Measurements from ENCODE around the gene YARS1.

Gene YARS1

DNA sequence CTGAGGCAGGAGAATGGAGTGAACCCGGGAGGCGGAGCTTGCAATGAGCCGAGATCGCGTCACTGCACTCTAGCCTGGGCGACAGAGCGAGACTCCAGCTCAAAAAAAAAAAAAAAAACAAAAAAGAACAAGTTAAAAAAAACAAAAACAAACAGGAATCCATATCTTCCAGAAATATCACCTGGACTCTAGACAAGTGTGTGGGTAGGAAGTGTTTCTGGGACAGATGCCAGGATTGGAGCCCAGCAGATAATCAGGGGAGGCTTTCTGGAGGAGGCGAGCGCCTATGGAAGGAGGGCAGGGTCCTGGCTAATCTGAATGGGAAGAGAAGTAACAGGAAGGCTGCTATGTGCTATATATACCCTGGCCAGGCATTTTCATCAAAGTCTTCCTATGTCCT lies 71.0 kb downstream of the YARS1 start:
- no peak for DNase-seq (ENCODE audit: low read depth in 3 of 3)

DNA sequence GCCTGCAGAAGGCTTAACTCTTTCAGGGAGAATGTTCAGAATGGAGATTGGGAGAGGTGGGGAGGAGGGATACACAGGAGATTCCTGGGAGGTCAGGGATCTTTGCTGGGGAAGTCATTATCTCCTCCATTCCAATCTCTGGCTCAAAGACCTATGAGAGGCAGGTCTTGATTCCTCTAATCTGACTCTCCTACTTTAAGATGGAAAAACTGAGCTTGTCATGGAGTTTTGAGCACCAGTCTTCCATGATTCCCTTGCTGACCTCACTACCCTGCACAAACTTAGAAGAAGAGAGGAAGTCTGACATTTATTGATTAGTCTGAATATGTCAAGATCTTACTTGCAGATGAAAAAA lies 73.1 kb downstream of the YARS1 start:
- DNase-seq (ENCODE audit: low read depth in 3 of 3): no peak

DNA sequence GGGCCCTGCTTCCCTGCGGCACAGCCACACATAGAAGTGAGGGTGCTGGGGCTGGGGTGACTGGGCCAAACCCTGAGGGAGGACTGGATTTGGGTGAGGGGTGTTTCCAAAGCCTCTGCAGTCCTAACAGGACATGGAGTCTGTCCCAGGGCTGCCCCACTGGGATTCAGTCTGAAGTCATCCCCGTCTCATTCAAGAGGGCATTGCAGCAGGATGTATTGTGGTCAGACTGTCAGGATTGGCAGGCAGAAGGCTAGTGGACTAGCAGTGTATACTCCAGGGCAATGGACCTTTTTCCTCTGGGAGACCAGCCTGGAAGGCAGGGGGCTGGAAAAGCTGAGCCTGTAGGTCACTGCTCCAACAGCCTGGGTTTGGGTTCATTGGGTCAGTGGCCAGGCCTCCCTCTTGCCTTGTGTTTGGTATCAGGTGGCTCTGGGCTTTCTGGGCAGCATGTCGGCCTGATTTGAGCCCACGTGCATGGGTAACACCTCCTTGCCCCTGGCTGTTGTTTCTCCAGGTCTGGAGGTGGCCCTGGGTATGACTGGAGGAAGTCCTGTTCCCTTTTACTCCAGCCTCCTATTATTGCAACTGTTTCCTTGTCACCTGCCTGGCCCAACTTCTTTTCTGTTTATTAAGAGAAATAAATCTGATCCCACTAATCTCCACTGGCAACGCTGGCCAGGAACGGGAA lies 73.6 kb downstream of the YARS1 start:
- DNase-seq (ENCODE audit: low read depth in 3 of 3): no peak

DNA sequence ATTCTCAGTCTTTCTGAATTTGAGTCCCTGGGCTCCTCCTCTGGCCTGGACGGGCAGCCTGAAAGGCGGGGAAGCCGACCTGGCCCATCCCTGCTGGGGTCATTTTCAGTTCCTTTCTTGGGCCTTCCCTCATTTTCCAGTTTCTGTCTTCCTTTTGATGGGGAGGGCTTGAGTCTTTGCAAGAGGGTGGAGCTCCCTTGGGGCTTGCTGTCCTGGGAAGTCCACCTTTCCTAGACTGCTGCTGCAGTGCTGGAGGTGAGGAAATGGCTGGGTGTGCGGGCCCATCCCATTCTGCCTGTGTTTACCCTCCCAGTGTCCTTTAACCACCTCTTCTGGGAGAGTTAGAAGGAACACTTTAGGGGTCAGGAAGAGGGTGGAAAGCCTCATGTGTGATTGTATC lies 74.2 kb downstream of the YARS1 start:
- no peak for DNase-seq (ENCODE audit: low read depth in 3 of 3)

DNA sequence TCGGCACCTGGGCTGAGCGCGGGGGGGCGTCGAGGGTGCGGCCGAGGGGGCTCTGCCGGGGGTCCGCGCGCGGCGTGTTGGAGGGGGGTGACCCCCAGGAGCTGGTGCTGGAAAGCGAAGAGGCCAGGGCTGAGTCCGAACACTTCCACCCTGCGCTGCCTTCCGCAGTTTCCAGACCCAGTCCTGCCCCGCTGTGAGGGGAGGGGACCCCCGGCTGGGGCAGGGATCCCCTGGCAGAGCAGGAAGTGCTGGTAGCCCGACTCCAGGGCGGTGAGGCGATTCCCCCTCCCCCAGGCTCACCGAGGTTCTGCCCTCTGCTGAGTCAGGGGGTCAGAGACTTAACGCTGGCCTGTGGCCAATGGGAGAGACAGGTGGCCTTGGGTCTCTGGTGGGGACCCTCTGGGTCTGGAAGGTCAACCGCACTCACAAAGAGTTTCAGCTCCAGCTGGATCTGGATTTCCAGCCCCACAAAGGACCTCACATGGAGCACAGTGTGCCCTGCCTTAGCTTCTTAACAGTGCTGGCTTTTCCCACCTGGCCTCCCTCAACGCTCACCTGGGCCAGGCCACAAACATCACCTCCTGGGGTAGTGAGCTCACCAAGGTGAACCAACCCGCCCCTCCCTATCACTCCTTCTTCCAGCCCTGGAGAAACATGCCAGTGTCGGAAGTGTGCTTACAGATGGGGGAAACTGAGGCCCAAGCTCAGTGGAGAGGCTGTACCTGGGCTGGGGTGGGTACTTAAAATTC lies 74.8 kb downstream of the YARS1 start:
- no peak for DNase-seq (ENCODE audit: low read depth in 3 of 3)

DNA sequence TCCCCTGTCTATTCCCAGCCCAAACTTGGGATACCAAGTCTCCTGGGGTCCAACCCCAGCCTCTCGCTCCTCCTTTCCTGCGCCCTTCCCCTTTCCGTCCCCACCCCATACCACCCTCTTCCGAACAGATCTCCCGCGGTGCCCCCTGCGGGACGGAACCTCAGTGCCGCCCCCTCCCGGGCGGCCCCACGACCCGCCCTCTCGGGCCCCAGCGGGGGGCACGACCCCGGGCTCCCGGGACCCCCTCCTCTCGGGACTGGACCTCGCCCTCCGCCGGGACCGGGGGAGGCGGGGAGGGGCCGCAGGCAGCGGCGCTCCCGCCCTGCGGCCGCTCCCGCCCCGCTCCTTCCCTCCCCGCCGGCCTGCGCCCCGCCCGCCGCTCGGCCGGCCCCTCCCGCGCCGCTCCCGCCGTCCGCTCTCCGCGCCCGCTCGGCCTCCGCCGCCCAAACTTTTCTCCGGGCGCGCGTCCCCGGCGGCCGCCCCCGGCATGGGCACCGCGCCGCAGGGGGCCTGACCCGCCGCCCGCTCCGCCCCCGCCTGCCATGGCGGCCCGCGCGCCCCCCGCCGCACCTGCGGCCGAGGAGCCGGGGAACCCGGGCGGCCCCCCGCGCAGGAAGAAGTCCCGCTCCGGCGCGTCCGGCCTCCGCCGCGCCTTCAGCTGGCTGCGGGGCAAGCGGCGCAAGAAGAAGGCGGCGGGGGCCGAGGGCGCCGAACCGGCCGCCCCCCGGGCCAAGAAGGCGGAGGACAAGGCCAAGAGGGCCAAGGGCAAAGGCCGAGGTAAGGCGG lies 75.6 kb downstream of the YARS1 start:
- no peak for DNase-seq (ENCODE audit: low read depth in 3 of 3)

DNA sequence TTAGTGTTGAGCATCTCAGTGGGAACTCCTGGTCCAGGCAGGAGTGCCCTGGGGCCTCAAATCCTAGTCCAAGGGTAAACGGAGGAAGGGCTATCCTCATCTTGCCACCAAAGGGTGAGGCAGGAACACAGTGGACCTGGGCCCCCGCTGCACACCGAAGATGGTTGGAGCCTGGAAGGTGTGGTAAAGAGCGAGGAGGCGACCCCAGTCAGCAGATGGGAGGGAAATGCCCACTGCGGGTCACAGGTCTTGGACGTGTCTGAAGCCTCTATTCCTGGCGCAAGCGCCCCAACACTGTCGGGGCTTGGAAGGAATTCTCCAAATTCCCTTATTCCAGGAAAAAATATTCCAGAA lies 76.1 kb downstream of the YARS1 start:
- no peak for DNase-seq (ENCODE audit: low read depth in 3 of 3)

DNA sequence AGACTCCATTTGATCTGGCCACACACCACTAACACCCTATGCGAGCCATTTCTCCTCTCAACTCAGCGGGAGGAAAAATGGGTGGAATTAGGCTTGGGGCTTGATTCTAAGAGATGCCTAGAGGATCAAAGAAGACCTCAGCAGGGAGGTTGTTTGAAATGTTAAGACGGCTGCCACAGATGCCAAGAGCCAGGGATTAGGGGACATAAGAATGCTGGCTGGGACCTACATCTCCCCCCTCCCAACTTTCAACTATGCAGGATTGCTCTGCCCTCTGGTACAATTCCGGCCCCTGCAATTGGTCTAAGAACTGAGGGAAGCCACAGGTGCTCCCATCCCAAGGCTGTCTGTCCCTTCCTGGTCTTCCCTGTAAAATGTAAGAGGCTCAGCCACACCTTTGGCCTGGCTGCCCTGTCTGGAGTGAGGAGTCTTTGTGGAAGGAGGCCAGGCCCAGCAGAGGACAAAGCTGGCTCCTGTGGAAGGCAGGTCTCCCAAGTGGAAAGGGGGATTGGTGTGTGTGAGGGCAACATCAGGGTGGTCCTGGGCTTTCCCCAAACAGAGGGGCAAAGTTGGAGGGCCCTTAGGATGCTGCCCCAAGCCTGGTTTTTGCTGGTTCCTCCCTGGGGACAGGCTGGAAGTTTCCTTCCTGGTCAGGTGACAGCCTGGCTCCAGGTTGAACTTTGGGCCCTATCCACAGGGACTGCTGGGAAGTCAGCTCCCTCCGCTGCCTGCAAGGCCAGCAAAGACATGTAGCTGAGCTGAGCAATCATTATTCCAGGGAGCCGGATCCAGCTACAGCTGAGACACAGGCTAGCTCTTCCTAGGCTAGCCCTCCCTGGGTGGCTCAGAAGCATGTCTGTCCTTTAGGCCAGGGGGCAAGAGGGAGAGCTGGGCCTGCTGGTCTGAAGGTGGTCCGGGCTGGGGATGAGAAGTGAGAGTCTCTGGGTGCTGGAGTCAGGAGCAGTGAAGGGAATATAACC lies 80.1 kb downstream of the YARS1 start:
- DNase-seq (ENCODE audit: low read depth in 3 of 3): no peak

DNA sequence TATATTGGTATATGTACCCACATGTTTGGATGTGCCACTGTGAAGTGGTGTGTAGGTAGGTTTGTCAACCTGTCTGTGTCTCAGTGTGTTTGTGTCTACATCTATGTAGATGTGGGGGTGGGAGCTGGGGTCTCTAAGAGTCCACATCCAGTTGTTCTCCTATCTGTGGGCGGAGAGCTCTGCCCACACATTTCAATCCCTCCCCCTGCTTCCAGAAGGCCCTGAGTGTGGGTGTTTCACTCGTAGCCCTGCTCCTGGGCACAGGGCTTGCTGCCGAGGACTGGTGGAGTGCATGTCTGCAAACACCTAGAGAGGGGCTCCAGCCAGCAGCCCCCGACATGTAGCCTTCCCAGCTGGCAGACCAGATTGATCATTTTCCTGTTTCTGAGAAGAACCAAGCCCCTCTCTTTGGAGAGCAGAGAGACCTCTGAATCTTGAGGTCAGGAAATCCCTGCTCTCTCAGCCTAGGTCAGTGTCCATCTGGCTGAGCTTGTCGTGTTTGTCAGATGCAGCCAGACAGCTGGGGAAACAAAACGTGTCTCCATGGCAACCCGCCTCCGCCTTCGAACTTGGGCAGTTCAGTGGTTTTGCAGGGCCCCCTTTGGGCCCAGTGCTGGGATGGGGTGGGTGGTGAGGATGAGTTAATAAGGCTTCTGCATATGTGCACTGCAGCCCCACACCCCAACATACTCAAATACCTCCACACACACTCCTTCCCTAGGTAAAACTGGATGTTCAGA lies 83.4 kb downstream of the YARS1 start:
- DNase-seq (ENCODE audit: low read depth in 3 of 3): no peak

DNA sequence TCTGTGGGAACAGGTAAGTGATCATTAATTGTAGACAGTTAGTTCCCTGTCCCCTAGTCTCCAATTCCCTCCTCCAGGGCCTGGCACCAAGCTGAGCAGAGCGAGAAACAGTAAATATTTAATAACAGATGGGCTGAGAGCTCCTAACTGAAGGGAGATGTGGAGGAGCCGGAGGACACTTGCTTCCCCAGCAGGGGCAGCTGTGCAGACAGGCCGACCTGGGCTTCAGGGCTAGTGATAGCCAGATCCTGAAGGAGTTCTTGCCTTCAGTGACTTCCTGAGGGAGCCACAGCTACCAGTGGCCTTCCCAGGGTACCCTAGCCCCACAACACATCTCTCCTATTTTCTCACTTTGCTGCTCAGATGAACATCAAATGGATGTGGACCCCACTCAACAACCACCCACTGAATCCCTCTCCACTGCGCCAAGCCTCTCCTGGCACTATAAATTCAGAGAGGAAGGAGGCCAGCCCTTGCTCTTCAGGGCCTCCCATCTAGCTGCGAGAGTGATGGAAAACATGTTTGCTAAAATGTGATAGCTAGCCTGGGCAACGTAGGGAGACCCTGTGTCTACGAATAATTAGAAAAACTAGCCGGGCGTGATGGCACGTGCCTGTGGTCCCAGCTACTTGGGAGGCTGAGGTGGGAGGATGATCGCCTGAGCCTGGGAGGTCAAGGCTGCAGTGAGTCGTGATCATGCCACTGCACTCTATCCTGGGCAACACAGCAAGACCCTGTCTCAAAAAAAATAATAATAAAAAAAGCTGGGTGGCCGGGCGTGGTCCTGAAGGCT lies 87.7 kb downstream of the YARS1 start:
- no peak for DNase-seq (ENCODE audit: low read depth in 3 of 3)

DNA sequence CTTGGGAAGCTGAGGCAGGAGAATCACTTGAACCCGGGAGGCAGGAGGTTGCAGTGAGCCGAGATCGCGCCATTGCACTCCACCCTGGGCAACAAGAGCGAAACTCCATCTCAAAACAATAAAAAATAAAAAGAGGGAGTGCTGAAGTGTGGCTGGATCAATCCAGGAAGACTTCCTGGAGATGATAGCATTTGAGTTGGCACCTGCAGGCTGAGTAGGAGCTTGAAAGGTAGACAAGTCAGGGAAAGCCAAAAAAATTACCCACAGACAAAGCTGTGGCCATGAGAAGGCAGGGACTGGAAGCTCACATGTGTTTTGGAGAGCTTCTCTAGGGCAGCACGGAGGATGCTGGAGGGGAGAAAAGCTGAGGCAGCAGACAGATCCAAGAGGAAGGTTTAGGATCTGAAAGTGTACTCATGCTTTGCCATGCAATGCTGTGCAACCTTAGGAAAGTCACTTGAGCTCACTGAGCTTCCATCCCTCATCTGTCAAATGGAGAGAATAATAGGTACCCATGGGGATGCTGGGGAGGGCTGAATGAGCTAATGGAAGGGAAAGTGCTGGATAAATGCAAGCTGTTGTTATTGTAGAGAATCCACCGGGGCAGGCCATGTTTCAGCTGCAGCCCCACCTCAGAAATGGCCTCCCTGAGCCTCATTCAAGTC lies 88.6 kb downstream of the YARS1 start:
- no peak for DNase-seq (ENCODE audit: low read depth in 3 of 3)

DNA sequence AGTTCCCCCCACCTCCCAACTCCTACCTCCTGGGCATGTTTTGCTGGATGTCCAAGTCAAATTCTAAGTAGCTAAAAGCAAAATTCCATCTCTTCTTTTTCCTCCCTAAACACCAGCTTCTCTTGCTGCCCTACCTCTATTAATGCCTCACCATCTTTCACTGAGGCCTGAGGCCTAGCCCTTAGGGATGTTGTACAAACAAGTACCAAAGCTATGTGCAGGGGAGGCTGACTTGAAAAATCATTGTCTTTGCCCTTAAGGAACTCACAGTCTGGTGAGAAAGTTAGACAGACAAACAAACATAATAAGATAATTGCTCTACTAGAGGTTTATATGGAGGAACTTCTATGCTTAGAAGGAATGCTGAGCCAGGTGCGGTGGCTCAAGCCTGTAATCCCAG lies 89.3 kb downstream of the YARS1 start:
- DNase-seq (ENCODE audit: low read depth in 3 of 3): no peak

DNA sequence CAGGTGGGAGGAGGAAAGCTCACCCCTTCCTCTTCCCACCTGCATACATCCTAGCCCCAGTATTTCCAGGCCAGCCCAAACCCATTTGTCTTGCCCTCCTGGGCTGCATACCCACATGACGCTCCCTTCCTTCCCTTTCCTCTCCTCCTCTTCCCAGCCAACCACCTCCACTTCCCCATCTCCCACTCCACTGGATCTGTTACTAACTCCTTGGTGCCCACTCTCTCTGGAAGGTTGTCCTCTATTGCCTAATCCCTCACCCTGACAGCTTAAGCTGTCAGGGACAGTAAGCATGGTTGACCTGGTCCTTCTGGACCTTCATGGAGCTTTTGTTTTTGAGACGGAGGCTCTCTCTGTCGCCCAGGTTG lies 91.6 kb downstream of the YARS1 start:
- no peak for DNase-seq (ENCODE audit: low read depth in 3 of 3)
